A549 treated with Hydrocortisone at 1 μM for 4 hours (cell line): ENCODE data around the gene AP5S1. TPM values are rescaled to one million over a fixed set of nuclear protein-coding genes. Genes with fewer than 3 reads are reported as not detected.

Experiments
- total RNA-seq: library from RNA; stranded (reverse); fragments of 200-300 nt; extraction: Qiagen RNA extraction; gene quantifications from 5 replicates; pipeline ENCODE4 v1.2.3, GENCODE V29; 2022

AP5S1 gene
- 15.1 to 18.7 TPM (median 17.1 TPM) in 5 replicates for total RNA-seq

GRCh38 chr20:3820048-3820900 lies at the start of gene AP5S1:
Gene AP5S1 (plus strand): TSS chr20:3820547. CDS start chr20:3822118, 1,571 bp downstream.

GRCh38 chr20:3781153-3781910 lies 39.0 kb upstream of the AP5S1 start, which contains the start of gene SPEF1:
Gene SPEF1 (minus strand): TSS chr20:3781448. CDS start chr20:3781287, 161 bp downstream.

GRCh38 chr20:3786665-3787323 lies 33.6 kb upstream of the AP5S1 start, which contains the start of gene CENPB:
Gene CENPB (minus strand): TSS chr20:3786740. CDS start chr20:3786483, 257 bp downstream.

GRCh38 chr20:3795511-3796468 lies 24.6 kb upstream of the AP5S1 start, which contains the start of gene CDC25B:
Gene CDC25B (plus strand): TSS chr20:3796310. CDS start chr20:3796532, 222 bp downstream.

GRCh38 chr20:3846740-3847428 lies 26.5 kb downstream of the AP5S1 start, which contains the start of gene MAVS:
Gene MAVS (plus strand): TSS chr20:3846834. CDS start chr20:3854625, 7,791 bp downstream.

Other genes starting within 250 kb of the AP5S1 start
- not detected in 5 replicates for gene GFRA4, start 157.1 kb upstream of the AP5S1 start, total RNA-seq
- 0.05 to 0.17 TPM (median 0.09 TPM) in 4 of 5 replicates, not detected in the other for gene ADAM33, start 138.5 kb upstream of the AP5S1 start, total RNA-seq
- gene SIGLEC1, start 107.9 kb upstream of the AP5S1 start, total RNA-seq, result 0.02 to 0.03 TPM (median 0.02 TPM) in 3 of 5 replicates, not detected in the others
- gene HSPA12B, start 87.9 kb upstream of the AP5S1 start, total RNA-seq, result 0.43 to 0.70 TPM (median 0.54 TPM) in 5 replicates
- 102 to 158 TPM (median 151 TPM) in 5 replicates for gene ADISSP, start 52.8 kb upstream of the AP5S1 start, total RNA-seq
- gene SPEF1, start 39.1 kb upstream of the AP5S1 start, total RNA-seq, result 1.3 to 2.3 TPM (median 1.9 TPM) in 5 replicates
- 101 to 123 TPM (median 120 TPM) in 5 replicates for gene CENPB, start 33.8 kb upstream of the AP5S1 start, total RNA-seq
- gene CDC25B, start 24.2 kb upstream of the AP5S1 start, total RNA-seq, result 208 to 221 TPM (median 209 TPM) in 5 replicates
- gene MAVS, start 26.3 kb downstream of the AP5S1 start, total RNA-seq, result 18.1 to 27.2 TPM (median 23.2 TPM) in 5 replicates
- gene PANK2, start 68.8 kb downstream of the AP5S1 start, total RNA-seq, result 53.1 to 62.2 TPM (median 54.5 TPM) in 5 replicates
- 12.8 to 17.2 TPM (median 15.7 TPM) in 5 replicates for gene RNF24, start 195.0 kb downstream of the AP5S1 start, total RNA-seq